ENCODE measurements around the gene EMX1.

EMX1 gene

DNA sequence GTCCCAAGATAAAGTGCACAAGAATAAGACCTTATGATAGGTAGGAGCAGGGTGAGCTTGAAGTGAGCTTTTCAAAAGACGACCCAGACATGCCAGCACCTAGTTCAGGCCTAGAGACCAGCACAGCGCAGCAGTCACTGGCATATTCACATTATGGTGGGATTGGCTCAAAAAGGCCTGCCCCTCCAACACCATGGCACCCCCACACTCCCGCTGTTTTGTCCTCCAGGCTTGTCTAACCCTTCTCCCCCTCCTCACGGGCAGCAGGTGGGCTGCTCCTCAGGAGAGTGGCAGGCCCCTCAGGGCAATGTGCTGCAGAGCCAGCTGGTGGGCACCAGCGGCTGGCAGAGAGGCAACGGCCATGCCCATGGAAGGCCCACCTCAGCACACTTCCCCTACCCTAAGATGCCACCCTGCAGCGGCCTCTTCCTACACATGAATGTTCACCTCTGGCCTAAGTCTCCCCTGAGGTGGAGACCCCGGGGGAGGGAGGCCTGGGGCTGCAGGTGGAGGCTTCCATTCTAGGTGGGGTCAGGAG is 25.6 kb downstream of the EMX1 start:
- DNase-seq (ENCODE audit: low spot score), result no peak
- in situ Hi-C loops (cut with MboI; ENCODE audit: low pct_unique_long_range_greater_than_20kb, low sequenced_read_pairs, unreplicated experiment), result no loop called here
- TF ChIP-seq, protein P1, sequence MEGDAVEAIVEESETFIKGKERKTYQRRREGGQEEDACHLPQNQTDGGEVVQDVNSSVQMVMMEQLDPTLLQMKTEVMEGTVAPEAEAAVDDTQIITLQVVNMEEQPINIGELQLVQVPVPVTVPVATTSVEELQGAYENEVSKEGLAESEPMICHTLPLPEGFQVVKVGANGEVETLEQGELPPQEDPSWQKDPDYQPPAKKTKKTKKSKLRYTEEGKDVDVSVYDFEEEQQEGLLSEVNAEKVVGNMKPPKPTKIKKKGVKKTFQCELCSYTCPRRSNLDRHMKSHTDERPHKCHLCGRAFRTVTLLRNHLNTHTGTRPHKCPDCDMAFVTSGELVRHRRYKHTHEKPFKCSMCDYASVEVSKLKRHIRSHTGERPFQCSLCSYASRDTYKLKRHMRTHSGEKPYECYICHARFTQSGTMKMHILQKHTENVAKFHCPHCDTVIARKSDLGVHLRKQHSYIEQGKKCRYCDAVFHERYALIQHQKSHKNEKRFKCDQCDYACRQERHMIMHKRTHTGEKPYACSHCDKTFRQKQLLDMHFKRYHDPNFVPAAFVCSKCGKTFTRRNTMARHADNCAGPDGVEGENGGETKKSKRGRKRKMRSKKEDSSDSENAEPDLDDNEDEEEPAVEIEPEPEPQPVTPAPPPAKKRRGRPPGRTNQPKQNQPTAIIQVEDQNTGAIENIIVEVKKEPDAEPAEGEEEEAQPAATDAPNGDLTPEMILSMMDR (IDR thresholded peaks at IDR 0.05; ENCODE audit: extremely low read depth, insufficient read depth, missing control alignments), result no peak

DNA sequence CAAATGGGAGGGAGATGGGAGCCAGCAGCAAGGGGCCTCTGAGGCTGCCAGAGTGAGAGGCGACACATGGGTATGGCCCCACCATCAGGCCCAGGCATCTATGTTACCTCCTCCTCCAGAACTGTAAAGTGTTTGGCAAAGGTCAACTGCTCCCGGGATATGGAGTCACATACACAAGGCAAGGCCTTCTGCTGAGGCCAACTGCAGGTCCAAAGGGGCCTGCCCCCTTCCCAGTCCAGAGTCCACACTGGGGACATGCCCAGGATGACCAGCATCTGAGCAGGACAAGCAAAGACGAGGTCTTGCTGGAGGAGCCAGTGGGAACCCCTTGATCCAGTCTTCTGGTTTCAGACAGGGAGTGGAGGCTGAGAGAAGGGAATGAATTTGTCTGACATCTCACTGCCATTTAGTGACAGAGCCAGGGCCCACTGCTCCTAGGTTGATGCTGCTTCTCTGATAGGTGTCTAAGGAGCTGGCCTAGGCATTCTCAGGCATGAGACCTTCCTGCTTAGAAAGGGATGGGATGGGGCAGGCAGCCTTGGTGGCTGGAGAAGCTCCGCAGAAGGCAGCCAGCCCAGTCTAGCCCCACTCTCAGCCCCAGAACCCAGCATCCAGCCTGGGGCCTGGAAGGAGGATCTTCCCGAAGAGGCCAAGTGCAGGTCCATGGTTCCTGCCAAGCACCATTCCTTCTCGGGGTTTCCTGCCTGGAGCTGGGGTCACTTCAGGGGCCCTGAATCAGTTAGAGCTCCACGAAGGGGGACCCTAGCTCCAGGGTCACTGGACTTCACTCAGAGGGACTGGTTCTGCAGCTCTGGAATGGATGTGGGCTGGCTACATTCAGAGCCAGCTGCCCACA is 26.4 kb downstream of the EMX1 start:
- in situ Hi-C loops (cut with MboI; ENCODE audit: low pct_unique_long_range_greater_than_20kb, low sequenced_read_pairs, unreplicated experiment), result no loop called here
- TF ChIP-seq, protein P1 (IDR thresholded peaks at IDR 0.05; ENCODE audit: extremely low read depth, insufficient read depth, missing control alignments), result no peak

DNA sequence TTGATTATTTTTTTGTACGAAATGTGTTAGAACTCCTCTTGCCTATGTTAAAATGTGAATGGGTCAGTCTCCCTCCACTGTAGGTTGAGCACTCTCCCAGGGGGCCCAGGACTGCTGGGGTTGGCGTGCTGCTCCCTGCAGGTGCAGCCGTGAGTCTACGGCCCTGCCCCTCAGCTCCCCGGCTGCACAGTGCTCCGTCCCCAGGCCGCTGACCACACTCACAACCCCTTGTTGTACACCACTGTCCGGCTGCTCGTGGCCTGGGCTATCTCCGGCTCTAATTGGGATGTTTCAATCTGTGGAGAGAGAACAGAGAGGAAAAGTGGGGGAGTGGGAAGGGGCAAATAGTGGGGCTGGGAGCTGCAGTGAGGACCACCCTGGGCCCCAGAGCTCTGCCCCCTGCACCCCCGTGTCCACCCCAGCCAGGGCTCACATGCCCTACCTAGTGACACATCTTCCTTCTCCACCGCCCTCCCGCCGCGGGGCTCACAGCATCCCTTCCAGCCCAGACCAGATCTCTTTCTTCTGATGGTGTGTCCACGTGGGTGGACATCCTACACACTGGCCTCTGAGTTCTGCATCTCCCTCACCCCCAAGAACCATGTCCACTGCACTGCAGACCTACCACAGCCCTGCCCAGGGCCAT is 27.6 kb downstream of the EMX1 start:
- no peak for DNase-seq (ENCODE audit: low spot score)
- TF ChIP-seq, protein P1 (IDR thresholded peaks at IDR 0.05; ENCODE audit: extremely low read depth, insufficient read depth, missing control alignments), result no peak
- in situ Hi-C loops (cut with MboI; ENCODE audit: low pct_unique_long_range_greater_than_20kb, low sequenced_read_pairs, unreplicated experiment), result no loop called here

More for the DNA sequence above, 26.4 kb downstream of the EMX1 start:
- no peak for DNase-seq (ENCODE audit: low spot score)

DNA sequence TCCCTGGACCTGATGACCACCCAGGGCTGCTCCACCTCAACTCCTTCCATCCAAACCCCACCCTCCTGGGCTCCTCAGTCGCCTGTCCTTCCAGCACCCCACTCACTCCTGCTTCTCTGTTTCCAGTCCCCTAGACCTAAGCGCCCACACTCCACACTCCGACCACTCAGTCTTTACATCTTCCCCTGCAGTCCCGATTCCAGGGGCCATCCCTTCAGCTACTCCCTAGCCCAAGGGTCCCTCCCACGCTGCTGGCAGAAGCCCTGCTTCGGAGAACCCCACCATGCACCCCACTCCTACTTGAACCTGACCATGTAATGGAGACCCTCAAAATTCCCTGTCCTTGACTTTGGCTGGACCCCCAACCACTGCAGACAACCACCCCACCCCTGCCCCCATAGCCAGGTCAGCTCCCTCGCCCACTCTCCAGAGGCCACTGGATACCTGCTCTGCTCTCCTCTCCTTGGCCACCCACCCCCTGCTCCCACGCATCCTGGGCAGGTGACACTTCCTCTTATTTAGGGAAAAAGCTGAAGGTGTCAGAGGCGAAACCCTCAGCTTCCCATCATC is 28.2 kb downstream of the EMX1 start:
- TF ChIP-seq, protein P1 (IDR thresholded peaks at IDR 0.05; ENCODE audit: extremely low read depth, insufficient read depth, missing control alignments), result no peak
- DNase-seq (ENCODE audit: low spot score), result no peak
- in situ Hi-C loops (cut with MboI; ENCODE audit: low pct_unique_long_range_greater_than_20kb, low sequenced_read_pairs, unreplicated experiment), result no loop called here

DNA sequence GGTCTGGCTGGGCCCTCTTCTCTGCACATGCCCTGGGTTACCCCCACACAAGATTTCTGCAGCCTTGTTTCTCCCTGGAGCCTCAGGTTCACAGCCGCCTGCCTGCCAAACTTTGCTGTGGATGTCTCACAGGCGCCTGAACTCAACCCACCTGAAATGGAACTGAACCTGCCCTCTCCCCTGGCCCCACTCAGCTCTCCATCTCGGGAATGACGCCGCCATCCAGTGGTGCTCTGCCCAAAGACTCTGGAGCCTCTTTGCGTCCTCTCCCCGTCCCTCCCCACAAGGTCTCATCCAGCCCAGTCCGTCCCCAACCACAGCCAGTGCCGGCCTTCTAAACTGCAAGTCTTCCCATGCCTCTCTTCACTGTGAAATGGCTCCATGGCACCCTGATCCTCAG is 29.1 kb downstream of the EMX1 start:
- in situ Hi-C loops (cut with MboI; ENCODE audit: low pct_unique_long_range_greater_than_20kb, low sequenced_read_pairs, unreplicated experiment), result no loop called here
- no peak for DNase-seq (ENCODE audit: low spot score)
- TF ChIP-seq, protein P1 (IDR thresholded peaks at IDR 0.05; ENCODE audit: extremely low read depth, insufficient read depth, missing control alignments), result no peak

DNA sequence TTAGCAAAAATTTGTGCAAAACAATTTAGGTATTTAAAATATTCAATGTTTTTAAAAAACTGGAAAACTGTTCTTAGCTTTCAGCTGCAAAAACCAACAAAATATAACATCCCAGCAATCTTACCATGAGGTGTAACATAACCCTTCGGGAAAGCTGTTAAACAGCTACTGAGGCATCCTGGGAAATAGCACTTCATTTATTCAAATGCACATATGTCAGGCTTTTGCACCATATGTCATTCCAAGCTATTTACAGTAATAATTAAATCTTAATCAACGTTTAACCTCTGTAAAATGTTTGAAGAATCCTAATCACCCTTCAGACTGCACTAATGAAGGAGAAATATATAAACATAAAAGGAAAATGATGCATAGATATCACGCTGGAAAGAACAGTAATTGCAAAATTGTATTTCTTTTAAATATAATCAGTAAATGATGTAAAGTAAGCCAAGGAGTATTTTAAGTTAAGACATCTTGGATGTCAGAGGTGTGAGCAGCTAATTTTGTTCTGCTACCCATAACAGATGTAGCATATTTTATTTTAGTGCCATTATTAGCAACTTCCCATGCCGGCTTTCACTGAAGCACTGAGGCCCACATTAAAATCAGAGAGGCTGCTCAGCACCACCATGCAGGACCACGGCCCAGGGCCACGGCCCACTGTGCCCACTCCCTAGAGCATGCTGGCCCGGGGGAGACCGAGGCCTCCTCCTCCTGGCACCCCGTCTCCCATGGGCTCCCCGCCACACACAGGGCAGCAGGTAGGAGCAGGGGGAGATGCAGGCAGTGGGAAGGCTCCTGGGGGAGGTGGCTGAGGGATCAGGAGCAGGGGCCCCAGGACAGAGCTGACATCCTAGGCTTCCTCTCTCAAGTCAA is 30.9 kb downstream of the EMX1 start:
- in situ Hi-C loops (cut with MboI; ENCODE audit: low pct_unique_long_range_greater_than_20kb, low sequenced_read_pairs, unreplicated experiment), result no loop called here
- TF ChIP-seq, protein P1 (IDR thresholded peaks at IDR 0.05; ENCODE audit: extremely low read depth, insufficient read depth, missing control alignments), result no peak
- DNase-seq (ENCODE audit: low spot score), result no peak

Data from GM13977 (cell line).